PFSK-1 (cell line): ENCODE data around the gene IRF5.

ENCODE experiments used
- FOXP2 ChIP-seq: optimal IDR thresholded peaks from 2 replicates; pipeline ENCODE3; 2011; ENCODE audit warnings: borderline replicate concordance, control low read depth, inconsistent platforms; ENCODE audit not compliant: insufficient read depth; ENCODE audit errors: extremely low read length, extremely low read depth
- POLR2AphosphoS5 ChIP-seq: IDR thresholded peaks from 2 replicates; pipeline ENCODE4 v1.6.1; 2012; ENCODE audit warnings: low read depth, mild to moderate bottlenecking, control low read depth, low read length, moderate library complexity
- REST ChIP-seq, 2 experiments: IDR thresholded peaks; 2 replicates each; pipeline versions ENCODE4 v1.6.1 to v1.8.0; 2011 to 2012; ENCODE audit warnings: low read depth in 2 of 2, low read length in 2 of 2, control low read depth in 1 of 2, inconsistent platforms in 1 of 2, mild to moderate bottlenecking in 1 of 2, moderate library complexity in 1 of 2; ENCODE audit not compliant: insufficient read depth in 1 of 2
- SIN3A ChIP-seq: IDR thresholded peaks from 2 replicates; pipeline ENCODE4 v1.6.1; 2012; ENCODE audit warnings: mild to moderate bottlenecking, low read length, moderate library complexity, borderline replicate concordance; ENCODE audit not compliant: insufficient read depth
- TAF1 ChIP-seq: IDR thresholded peaks from 2 replicates; pipeline ENCODE4 v1.6.1; 2012; ENCODE audit warnings: low read length, control low read depth, borderline replicate concordance; ENCODE audit not compliant: insufficient read depth

DNA sequence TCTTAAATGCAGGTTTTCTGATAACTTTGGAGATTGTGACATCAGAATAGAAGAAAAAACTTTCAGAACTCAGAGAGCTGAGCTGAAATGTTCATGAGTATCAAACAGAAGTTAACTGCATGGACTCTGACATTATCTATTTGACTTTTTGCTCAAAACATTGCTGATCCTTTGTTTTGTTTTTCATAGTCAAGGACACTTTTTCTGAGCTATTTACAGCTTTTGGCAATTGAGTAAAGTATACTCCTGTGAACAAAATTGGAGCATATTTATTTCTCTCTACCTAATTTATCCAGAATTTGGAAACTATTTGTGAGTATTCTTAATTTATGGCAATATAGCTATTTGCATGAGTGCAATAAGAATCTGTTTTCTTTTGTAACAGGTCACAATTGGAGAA lies 38.3 kb upstream of the IRF5 start:
- no peak for TF ChIP-seq REST (IDR thresholded peaks at IDR 0.05; ENCODE audit: insufficient read depth in 1 of 2, low read depth in 2 of 2, low read length in 2 of 2)
- TF ChIP-seq TAF1: no peak
- TF ChIP-seq POLR2AphosphoS5: no peak
- TF ChIP-seq FOXP2: no peak
- TF ChIP-seq SIN3A: no peak
